NAMALWA (cell line): Measurements from ENCODE around the gene PPP2R5C.

Experiments
- DNase-seq: peaks from one replicate; pipeline ENCODE4 v3.0.0-alpha.2; 2015; ENCODE audit warnings: low spot score

PPP2R5C gene

DNA sequence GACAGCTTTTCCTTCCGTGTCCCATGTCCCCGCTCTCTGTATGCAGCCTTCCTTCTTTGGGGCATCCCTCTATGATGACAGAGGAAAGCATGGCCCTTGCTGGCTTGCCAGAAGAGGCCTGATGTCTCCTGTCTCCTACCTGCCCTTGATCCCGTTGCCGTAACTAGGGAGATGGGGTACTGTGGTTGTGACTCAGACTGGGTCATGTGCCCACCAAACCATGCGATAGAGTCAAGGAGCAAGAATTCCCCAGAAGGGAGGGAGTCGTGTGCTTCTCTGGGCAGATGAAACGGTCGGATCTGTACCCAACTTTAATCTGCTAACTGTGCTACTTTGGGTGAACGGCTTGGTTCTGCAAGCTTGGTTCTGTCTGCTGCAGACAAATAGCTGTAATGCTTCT is 103.8 kb downstream of the PPP2R5C start:
- no peak for DNase-seq

DNA sequence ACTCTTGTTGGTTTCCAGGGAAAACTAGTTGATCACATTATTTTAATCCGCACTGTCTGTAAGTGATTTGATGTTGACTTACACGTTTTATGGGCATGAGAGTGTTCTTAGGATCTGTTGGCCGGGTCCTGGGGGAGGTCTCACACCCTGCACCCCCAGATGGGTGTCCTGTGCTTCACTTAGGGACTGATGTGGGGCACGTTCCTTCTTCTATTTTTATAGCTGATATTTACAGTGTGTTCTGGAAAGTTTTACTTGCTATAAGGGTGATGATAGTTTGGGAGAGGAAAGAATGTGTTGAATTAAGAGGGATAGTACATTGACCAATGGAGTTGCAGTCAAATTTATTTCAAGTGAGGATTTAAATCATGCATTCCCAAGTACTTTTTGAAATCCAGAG is 106.3 kb downstream of the PPP2R5C start:
- no peak for DNase-seq

DNA sequence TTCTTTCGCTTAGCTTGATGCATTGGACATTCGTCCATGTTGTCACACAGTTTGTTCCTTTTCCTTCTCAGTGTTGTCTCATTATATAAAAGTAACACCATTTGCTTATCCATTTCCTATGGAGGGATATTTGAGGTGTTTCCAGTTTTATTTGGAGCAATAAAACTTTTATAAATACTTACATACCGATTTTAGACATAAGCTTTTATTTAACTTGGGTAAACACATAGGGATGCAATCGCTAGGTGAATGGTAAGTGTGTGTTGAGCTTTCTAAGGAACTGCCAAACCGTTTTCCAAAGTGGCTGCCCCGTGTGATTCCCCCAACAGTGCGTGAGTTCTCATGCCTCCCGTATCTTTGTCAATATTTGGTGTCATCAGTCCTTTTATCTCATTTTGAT is 107.7 kb downstream of the PPP2R5C start:
- no peak for DNase-seq

DNA sequence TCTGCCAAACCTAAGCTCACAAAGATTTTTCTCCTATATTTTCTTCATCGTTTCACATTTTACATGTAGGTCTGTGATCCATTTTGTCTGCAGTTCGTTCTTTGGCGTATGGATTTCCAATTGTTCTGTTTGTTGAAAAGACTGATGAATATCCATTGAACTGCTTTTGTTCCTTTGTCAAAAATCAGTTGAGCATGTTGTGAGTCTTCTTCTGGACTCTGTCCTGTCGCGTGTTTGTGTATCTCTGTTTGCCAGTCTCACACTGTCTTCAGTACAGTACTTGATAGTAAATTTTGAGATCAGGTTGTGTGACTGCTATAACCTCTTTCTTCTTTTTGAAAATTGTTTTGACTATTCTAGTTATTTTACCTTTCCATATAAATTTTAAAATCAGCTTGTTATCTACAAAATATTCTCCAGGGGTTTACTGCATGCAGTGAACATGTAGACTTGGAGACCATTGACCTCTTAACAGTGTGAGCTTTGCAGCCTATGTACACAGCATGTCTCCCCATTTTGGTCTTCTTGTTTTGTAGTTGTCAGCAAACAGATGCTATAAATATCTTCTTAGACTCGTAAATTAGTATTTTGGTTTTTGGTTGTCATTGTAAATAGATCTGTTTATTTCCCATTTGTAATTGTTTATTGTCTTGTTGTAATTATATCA is 108.9 kb downstream of the PPP2R5C start:
- no peak for DNase-seq

DNA sequence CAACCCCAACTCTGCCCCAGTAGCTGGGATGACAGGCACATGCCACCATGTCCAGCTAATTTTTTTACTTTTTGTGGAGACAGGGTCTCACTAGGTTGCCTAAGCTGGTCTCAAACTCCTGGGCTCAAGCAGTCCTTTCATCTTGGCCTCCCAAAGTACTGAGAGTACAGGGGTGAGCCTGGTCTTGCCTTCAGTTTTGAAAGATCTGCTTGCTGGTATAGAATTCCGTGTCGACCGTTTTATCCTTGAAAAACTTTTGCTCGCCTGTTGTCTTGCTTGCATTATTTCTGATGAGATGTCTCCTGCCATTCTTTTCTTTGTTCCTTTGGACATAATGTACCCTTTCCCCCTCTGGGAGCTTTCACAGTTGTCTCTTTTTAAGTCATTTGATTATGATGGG is 110.8 kb downstream of the PPP2R5C start:
- DNase-seq = peak; percentile 22

DNA sequence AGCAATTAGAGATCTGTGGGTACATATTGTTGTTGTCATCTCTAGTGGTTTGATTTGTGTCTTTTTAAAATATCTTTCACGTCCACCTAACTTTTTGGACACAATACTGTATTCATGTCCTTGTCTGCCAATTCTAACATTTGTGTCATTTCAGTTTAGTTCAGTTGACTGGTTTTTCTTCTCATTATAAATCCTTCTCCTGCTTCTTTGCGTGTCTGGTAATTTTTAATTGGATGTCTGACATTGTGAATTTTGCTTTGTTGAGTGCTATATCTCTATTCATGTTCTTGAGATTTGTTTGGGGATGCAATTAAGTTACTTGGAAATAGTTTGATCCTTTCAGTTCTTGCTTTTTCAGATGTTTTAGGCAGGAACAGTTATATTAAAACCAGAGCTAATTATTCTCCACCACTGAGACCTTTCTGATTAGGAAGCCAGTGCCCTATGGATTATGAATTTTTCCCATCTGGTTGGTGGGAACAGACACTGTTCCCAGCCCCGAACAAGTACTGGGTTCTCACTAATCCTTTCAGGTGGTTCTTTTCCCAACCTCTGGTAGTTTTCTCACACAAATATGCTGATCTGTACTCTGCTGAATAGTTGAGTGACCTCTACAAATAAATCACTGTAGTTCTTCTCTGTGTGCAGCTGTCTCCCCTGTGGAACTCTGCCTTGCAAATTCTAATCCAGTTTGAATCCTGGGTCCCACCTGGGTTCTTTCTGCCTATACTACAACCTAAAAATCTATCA is 111.7 kb downstream of the PPP2R5C start:
- peak; percentile 29 for DNase-seq

DNA sequence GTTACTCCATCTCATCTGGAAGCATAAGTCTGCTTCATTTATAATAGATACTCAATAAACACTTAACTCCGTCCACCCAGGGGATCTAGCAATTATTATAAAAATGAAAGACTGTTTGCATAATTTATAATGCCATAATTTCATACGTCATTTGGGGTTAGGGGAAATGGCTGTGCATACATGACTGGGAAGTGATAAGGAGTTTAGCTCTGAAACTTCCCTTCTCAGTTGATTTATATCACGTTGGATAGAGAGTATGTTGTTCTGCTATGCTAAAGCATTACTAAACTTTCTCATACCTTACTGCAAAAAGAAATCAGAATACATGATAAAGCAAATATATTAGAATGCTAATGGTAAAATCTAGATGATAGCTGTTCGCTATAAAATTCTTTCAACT is 112.5 kb downstream of the PPP2R5C start:
- DNase-seq = peak; percentile 29

DNA sequence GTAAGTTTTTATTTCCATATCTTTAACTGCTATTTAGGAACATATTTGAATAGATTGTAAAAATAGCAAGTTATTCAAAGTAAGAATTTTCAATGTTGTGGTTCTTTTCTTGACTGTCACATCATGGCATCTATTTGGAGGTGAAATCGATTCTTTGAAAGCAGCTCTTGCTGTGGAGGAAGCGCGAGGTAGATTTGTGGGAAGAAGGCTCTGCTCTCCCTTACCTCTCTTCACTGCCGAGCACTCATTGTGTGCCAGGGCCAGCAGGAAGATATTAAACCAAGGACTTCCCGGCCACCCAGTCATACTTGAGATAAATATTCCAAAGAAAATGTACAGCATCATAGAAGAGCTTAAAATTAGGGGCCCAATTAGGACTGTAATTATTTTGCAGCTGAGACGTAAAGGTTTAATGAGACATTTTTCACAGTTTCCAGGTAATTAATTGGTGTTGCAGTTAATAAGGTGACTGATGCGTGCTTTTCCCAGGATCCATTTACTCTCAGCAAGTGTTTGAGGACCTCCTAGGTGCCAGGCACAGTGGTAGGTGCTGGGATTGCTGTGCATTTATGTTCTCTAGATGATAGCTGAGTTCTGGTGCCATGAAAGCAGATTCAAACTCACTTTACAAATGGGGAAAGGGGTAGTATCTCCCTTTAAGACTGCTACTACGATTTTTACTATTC is 113.7 kb downstream of the PPP2R5C start:
- peak; percentile 67 for DNase-seq

DNA sequence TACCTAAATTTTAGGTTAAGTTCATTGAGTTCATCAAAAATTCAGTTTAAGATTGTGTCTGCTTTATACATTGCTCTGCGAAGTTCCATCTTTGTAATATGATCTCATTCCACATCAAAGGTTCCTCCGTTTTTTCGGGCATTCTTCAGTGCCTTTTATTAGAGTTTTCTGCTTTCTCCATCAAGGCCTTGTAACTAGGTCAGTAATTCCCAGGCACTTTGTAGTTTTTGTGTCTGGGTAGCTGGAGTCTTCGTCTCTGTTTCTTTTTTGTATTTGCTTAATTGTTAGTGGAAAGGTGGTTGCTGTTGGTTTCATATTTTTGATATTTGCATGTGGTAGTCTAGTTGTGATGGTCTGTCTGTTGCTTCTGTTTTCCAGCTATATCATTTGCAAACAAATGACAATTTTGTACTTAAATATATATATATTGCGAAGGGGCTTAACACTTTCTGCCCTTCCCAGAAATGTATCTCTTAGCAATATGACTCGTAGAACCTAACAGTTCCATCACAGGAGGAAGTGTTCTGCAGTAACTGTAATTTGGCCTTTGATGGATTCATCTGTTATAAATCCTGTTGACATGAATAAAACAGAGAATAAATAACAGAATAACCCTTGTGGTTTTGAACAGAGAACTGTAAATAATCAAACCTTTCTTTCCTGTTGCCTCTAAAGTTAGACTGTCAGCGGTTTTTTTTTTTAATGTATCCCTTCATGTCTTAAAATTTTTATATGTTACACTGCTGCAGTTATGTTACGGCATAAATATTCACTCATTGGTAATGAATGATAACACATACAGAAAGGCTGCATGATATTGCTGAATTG is 114.4 kb downstream of the PPP2R5C start:
- peak; percentile 77 for DNase-seq

DNA sequence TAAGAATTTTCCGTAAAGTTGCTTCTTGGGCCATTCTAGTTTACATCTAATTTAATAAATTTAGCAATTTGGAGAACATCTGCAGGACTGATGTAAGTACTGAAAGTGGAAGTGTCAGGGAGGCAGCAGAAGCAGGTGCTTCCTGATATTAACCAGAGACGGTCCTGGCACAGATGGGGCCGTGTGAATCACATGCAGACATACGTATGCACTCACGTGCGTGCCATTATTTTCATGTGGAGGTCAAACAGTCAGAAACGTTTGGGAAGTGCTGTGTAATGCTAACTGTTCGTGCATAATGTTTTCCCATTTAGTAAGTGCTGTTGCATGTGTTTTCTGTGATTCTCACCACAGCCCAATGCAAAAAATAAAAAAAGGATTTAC is 115.0 kb downstream of the PPP2R5C start:
- DNase-seq = peak; percentile 99

DNA sequence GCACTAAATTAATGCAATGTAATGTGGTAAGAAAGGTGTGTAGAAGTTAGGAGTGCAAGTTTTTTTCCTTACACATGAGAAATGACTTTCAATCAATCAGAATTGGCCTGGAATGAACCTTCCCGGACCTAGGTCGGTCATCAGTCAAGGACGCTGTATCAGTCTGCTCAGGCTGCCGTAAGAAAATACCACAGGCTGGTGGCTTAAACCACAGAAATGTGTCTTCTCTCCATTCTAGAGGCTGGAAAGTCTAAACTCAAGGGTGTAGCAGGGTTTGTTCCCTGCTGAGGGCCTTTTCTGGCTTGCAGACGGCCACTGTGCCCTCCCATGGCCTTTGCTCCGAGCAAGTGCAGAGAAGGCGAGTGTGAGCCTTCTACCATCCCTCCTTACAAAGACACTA is 116.3 kb downstream of the PPP2R5C start:
- DNase-seq = no peak

DNA sequence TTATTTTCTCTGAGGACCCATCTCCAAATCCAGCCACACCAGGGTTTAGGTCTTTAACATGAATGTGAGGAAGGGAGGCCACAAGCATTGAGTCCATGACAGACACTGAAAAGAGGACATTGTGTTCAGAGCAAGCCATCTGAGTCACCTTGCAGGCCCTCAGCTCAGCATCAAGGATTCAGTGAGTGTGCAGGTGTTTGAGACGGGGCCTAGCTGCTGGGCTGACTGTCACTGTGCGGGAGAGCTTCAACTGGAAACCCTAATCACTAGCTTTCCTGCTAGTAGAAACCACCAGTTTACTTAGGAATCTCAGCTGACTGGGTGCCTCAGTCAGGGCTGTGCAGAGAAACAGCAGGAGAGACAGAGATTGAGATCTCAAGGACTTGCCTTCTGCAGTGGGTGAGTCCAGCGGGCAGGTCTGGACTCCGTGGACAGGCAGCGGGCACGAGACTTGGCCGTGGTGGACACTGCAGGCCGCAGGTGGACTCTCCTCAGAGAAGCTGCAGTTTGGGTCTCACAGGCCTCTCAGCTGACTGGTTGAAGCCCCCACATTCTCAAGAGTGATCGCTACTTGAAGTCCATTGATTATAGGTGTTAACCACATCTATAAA is 116.8 kb downstream of the PPP2R5C start:
- peak; percentile 63 for DNase-seq

DNA sequence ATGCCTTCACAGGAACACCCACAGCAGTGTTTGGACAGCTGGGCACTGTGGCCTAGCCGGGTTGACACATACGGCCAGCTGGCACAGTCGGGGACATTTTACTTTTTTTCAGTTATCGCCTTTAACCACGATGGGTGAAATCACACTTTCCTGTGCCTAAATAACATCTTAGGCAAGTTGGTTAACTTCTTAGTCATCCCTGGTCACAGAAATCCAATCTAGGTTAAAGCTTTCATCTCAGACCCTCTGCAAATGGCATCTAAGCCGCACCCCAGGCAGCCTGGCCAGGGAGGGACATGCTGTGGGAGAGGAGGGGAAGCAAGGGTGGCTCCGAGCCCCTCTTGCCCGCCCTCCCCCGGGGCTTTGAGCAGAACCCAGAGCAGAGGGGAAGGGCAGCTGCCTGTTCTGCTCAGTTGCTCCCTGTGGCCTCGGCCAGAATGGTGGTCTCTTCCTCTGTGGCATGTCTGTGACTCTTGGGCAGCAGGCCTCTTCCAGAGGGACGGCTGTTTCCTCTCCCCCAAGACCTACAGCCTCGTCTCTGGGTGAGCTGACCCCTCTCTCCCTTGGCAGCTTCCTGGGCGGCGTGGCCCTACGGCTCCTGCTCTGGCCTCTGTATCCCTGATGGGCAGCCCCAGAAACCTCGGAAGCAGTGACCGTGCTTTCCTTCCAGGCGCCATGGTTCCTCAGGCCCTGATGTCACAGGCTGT is 117.5 kb downstream of the PPP2R5C start:
- peak; percentile 38 for DNase-seq

DNA sequence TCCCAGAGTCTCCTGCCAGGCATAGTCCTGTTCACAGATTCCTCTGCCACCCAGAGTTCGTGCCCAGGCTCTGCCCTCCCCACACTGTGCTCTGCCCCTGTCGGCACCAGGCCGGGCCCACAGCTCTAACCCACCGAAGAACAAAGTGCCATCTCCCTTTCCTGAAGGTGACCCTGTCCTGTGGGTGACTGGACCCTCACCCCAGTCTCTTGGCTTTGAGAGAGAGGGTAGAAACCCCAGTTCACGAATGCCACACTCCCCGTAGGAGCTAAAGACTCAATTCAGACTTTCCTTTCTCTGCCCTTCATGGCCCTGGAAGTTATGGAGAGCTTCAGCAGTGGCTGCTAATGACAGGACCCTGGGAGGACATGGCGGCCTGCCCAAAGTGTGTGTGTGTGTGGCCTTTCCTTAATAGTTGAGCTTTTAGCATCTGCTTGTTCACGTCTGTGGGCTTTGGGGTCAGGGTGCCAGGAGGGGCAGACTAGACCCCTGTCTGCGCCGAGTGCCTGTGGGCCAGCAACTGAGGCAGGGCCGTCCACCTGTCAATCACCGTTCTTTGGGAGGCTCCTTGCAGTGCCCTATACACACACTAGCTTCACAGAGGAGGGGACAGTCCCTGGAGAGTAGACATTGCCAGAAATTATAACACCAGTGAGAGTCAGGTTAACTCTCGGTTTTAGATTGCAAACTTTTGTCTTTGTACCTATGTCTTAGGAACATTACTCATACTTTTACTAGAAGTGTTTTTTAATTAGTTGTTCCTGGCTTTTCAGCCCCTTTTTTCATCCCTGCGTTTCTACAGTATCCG is 118.2 kb downstream of the PPP2R5C start:
- no peak for DNase-seq

DNA sequence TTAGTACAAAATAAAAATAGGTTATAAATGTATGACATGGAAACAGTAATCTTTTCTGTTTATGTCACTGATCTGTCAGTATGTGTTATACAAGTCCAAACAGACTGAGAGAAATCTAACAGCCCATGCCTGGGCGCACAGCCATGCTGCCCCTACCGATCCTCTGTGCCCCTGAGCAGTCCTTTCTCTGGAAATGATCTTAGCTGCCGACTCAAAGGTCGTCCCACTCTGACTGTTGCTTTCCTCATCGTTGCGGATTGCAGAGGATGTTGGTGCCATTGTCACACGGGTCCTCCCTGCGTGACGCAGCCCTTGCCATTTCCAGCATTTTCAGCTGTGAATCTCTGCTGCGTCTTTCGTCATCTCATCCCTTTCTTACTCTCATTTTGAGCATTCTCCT is 119.9 kb downstream of the PPP2R5C start:
- no peak for DNase-seq

DNA sequence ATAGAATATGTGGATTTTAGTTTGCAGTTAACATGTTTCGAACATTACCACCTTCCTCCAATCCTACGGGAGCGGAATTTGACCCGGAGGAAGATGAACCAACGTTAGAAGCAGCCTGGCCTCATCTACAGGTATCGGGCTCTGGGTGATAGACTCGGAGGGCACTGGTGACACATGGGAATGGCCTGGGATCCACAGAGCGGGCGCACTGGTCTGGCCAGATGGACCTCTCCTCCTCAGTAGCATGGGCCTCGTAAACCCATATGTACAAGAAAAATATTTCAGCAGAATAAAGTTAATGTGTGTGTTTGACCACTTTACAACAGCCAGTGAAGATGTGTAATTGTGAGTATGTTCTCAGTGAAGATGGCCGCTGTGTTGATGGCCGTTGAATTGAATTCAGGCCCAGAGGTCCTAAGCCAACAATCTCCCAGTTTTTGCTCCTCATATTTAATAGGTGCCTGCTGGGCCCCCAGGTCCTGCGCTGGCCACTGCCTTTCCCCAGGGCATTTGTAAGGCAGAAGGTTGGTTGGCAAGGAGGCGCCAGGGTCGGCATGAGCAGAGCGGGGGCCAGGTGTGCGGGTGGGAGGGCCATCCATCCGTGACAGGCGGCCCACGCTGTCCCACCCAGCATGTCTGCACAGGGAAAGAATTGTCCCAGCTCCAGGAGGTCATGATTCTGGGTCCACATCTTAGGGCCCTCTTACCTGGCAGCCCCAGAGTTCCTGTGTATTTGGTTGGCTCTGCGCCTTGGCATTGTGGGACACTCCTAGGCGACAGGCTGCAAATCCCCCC is 120.8 kb downstream of the PPP2R5C start:
- DNase-seq = no peak

DNA sequence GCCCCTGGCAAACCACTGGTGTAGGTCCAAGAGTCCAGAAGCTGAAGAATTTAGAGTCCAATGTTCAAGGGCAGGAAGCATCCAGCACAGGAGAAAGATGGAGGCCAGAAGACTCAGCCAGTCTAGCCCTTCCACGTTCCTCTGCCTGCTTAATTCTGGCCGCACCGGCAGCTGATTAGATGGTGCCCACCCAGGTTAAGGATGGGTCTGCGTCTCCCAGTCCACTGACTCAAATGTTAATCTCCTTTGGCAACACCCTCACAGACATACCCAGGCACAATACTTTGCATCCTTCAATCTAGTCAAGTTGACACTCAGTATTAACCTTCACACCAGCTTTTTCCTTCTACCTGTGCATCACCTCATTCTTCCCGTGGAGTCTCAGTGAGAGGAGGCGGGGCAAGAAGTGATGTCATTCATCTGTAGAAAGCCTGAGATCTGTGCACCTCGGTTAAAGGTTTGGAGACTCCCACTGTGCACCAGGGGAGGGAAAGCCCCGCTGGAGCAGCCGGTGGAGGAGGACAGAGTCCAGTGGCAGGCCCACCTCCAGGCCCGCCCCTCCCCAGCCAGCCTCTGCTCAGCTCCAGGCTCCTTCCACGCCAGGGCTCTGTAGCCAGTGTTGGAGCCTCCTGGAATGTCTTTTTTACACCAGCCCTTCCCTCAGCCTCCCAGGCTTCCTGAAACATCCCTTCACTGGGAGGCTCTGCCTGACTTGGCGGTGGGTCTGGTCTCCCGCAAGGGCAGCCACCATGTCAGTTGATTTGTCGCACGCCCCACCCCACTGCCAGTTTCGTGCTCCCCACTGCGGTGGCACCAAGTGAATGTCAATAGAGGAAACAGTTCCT is 122.8 kb downstream of the PPP2R5C start:
- no peak for DNase-seq

DNA sequence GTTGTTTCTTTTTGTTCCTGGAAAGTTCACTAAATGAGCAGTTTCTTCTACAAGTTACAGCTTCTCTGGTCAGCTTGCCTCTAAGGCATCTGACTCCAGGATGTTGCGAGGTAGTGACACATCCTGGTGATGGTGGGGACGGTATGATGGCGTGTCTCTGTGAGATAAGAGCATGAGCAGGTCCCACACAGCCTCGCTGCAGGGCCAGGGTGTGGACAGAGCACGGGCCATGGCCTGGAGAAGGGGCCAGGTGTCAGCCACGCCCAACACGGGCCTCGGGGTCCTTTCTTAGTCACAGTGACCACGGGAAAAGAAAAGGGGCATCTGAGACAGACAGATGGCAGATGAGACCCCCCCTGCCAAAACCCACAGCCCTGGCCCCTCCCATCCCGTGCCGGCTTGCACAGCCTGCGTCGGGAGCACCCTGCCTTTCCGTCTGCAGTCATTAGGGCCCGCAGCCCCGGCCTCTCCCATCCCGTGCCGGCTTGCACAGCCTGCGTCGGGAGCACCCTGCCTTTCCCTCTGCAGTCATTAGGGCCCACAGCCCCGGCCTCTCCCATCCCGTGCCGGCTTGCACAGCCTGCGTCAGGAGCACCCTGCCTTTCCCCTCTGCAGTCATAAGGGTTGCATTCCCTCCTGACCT is 123.5 kb downstream of the PPP2R5C start:
- DNase-seq = no peak
